Lung (tissue), 12 donors: ENCODE data around the gene ARL8B. TPM values are rescaled to one million over a fixed set of nuclear protein-coding genes. Genes with fewer than 3 reads are reported as not detected.

ENCODE experiments used
- ATAC-seq: fragments of 200-7000 bp; cut with Tn5 transposase; one replicate; pipeline ENCODE4 v1.9.1; 2020; ENCODE audit warnings: moderate number of reproducible peaks; ENCODE audit not compliant: insufficient read depth, low FRiP score
- DNase-seq, 3 donors: peaks; one replicate each; pipeline ENCODE4 v3.0.0-alpha.2; 2013 to 2017
- H3K27ac ChIP-seq, 2 donors: one replicate each; pipeline ENCODE4 v1.5.1; 2013; ENCODE audit warnings: mild to moderate bottlenecking in 2 of 2, moderate library complexity in 2 of 2, control low read depth in 1 of 2, inconsistent platforms in 1 of 2, low read depth in 1 of 2, low read length in 1 of 2
- H3K27me3 ChIP-seq, 3 donors: one replicate each; pipeline ENCODE4 v1.5.1; 2013; ENCODE audit warnings: low read length in 2 of 3; ENCODE audit not compliant: control insufficient read depth in 3 of 3, insufficient read depth in 3 of 3
- H3K36me3 ChIP-seq, 4 donors: one replicate each; pipeline ENCODE4 v1.5.1; 2013; ENCODE audit warnings: low read length in 4 of 4, mild to moderate bottlenecking in 1 of 4, moderate library complexity in 1 of 4; ENCODE audit not compliant: control insufficient read depth in 4 of 4, insufficient read depth in 4 of 4
- H3K4me1 ChIP-seq, 5 donors: one replicate each; pipeline ENCODE4 v1.5.1; 2013; ENCODE audit warnings: low read length in 5 of 5, mild to moderate bottlenecking in 2 of 5, moderate library complexity in 1 of 5; ENCODE audit not compliant: control insufficient read depth in 5 of 5, insufficient read depth in 5 of 5
- H3K4me3 ChIP-seq: one replicate; pipeline ENCODE4 v1.5.1; 2013; ENCODE audit warnings: mild to moderate bottlenecking, control low read depth, moderate library complexity
- H3K9ac ChIP-seq, 2 donors: one replicate each; pipeline ENCODE4 v1.5.1; 2013; ENCODE audit warnings: low read length in 2 of 2, control low read depth in 1 of 2; ENCODE audit not compliant: insufficient read depth in 1 of 2
- H3K9me3 ChIP-seq, 4 donors: one replicate each; pipeline ENCODE4 v1.5.1; 2013; ENCODE audit warnings: low read length in 3 of 4, mild to moderate bottlenecking in 1 of 4, moderate library complexity in 1 of 4; ENCODE audit not compliant: control insufficient read depth in 4 of 4, insufficient read depth in 3 of 4
- CTCF ChIP-seq: IDR thresholded peaks from 2 replicates; pipeline ENCODE4 v1.5.1; 2012; ENCODE audit warnings: mild to moderate bottlenecking; ENCODE audit errors: control extremely low read depth, extremely low read depth
- WGBS, 2 donors: extraction: QIAGEN DNeasy Blood & Tissue Kit; methylation state at CpG; one replicate each; pipeline ENCODE4 v1.1.7; 2013; 5-methylcytosine and 5-hydroxymethylcytosine counted together
- polyA plus RNA-seq, 2 donors: library from polyadenylated mRNA; stranded (reverse); fragments of 200-250 nt; gene quantifications; one replicate each; pipeline ENCODE4 v1.2.1, GENCODE V29; 2013
- total RNA-seq, 2 donors: library from RNA; depleted of rRNA in 1 of 2; stranded (reverse); fragments of >200 nt in 1 of 2; gene quantifications; one replicate each; pipeline ENCODE4 v1.2.1, GENCODE V29; 2014 to 2021
- donor health status: control.
- donor health status: control.
- donor health status: Bipolar disorder and iron deficiency.
- donor health status: healthy.
- donor health status: DM: yes; HTN: yes; CAD: no.

ARL8B gene
- total and polyA plus RNA-seq, 4 donors: 58.9 to 108 (median 74.8) TPM

GRCh38 chr3:5222283-5223005 is 100.4 kb downstream of the ARL8B start:
- H3K4me3 ChIP-seq: no peak overlapping the region
- no peak for ATAC-seq
- no peak for DNase-seq
- peaks cover 0 to 11% (median 3%) of the 10 kb centered on the region in 4 donors for H3K36me3 ChIP-seq
- TF ChIP-seq CTCF: no peak
- 91% methylated on average over 13 of the region's 13 CpGs for WGBS, 2 donors
- no peak overlapping the region for H3K27ac ChIP-seq
- H3K9ac ChIP-seq: no peak overlapping the region
- peaks cover 0 to 9% (median 2%) of the 10 kb centered on the region in 5 donors for H3K4me1 ChIP-seq
- no peaks in the 10 kb centered on the region for H3K9me3 ChIP-seq
- H3K27me3 ChIP-seq: no peaks in the 10 kb centered on the region

- Histone ChIP-seq H3K4me3 (no peak overlapping the region), H3K27me3 (no peaks in the 10 kb centered on the region), H3K9ac (no peak overlapping the region), H3K4me1 (no peaks in the 10 kb centered on the region), H3K9me3 (no peaks in the 10 kb centered on the region), H3K36me3 (no peaks in the 10 kb centered on the region), H3K27ac (no peak overlapping the region)
- ATAC-seq: no peak
- no peak for TF ChIP-seq CTCF
- WGBS, 2 donors: 53 to 61% methylated on average over 6 of the region's 6 CpGs
- peak in 2 of 3 donors; percentile 48 to 56 for DNase-seq
These were observed 104.7 kb downstream of the ARL8B start for GRCh38 chr3:5226783-5227182.

- Histone ChIP-seq H3K27me3 (no peaks in the 10 kb centered on the region), H3K4me1 (no peaks in the 10 kb centered on the region), H3K9me3 (no peaks in the 10 kb centered on the region), H3K9ac (no peak overlapping the region), H3K27ac (no peak overlapping the region), H3K4me3 (no peak overlapping the region), H3K36me3 (no peaks in the 10 kb centered on the region)
- ATAC-seq (no peak), DNase-seq (no peak)
- TF ChIP-seq CTCF: no peak
- 51 to 80% methylated on average over 6 of the region's 6 CpGs for WGBS, 2 donors
These were observed 105.7 kb downstream of the ARL8B start for GRCh38 chr3:5227812-5228211.

GRCh38 chr3:5229414-5229813 is 107.3 kb downstream of the ARL8B start:
- H3K9me3 ChIP-seq: no peaks in the 10 kb centered on the region
- H3K9ac ChIP-seq: no peak overlapping the region
- H3K4me3 ChIP-seq: no peak overlapping the region
- no peaks in the 10 kb centered on the region for H3K4me1 ChIP-seq
- H3K36me3 ChIP-seq: no peaks in the 10 kb centered on the region
- DNase-seq (no peak), ATAC-seq (no peak)
- H3K27ac ChIP-seq: no peak overlapping the region
- no peak for TF ChIP-seq CTCF
- no peaks in the 10 kb centered on the region for H3K27me3 ChIP-seq
- 48 to 60% methylated on average over 2 of the region's 2 CpGs for WGBS, 2 donors
